Measurements from ENCODE around the gene PAPPA. TPM values are rescaled to one million over a fixed set of nuclear protein-coding genes. Genes with fewer than 3 reads are reported as not detected.
A peak's percentile ranks its signal among the peaks of the same experiment; 100 is the strongest.

The PAPPA gene
- total RNA-seq, 1 donor from 2014 or later = 2.8 TPM

DNA sequence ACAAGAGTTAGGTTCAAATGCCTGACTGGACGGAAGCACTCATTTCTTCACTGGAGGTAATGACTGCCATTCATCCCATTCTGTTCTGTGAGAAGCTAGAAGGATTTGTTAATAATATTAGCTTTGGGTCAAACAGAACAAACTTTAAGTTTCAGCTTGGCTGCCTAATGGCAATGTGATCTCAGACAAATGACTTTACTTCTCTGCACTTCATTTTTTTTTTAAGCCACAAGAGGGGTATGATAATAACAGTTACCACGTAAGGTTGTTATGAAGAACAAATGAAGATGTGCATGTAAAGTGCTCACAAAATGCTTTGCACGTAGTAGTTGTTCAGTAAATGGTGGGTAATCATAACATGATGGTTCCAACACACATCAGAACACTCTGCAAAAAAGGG lies 199.4 kb downstream of the PAPPA start:
- no peak for DNase-seq (ENCODE audit: low spot score)
- intact Hi-C loops (cut with DNase I) = no loop called here

DNA sequence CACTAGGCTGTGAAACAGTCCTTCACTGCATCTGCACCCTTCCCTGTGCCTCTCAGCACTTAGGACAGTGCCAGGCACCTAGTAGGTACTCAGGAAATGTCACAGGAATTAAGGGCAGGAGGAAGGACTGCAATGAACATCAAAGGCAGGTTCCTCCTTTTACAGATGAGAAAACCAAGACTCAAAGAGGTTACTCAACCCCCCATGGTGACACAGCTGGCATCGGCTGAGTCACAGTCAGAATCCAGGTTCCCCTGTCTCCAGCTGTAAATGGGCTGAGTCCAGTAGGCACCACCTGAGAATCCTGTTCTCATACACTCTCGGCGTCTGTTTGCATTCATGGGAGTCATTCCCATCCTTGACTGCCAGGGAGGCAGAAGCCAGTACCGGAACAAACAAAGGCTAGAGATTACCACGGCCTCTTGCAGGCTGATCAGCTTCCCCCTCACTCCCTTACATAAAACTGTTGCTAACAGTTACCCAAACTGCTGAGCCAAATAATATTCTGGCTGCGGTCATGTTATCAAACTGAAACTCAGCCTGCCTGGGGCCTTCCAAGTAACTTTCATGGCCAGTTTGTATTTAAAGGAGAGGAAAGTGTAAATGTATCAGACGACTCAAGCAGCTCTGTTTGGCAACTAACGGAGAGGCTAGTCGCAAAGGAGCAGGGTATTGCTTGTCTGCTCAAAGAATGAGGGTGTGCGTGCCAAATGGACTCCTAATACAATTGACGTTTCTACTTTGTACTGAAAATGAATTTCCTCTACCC lies 201.7 kb downstream of the PAPPA start:
- intact Hi-C loops (cut with DNase I) = no loop called here
- no peak for DNase-seq (ENCODE audit: low spot score)

DNA sequence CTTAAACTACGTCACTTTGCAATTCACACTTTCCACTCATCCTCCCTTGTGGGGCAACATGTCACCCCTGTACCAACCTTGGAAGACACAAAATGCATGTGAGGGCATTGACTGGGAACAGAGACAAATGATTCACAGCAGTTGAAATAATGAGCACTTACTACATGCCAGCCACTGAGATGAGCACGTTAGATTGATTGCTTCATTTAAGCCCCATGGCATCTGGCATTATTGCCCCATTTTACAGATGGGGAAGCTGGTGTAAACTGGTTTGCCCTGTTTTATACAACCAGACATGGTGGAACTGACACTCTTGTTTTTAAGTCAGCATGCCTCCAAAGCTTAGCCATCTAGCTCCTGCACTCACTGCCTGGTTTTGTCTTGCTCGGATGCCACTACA lies 204.7 kb downstream of the PAPPA start:
- no peak for DNase-seq (ENCODE audit: low spot score)
- intact Hi-C loops (cut with DNase I) = no loop called here

DNA sequence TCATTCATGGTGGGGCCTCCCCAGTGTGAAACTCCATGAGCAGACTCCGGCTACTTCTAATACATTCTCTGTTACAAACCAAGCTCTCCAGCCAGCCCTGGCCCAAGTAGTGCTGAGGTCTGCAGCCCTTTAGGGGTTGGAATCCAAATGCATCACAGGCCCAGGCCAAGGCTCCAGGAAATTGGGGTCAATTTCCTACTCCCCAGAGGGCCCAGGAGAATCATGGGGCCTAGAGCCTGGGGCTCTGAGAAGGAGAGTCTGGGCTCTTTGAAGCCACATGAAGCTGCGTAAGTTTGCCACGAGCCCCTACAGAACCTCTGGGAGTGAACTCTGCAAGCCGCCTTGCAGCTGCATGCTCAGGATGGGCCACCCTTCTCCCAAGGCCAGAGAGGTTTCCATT lies 206.4 kb downstream of the PAPPA start:
- intact Hi-C loops (cut with DNase I) = loop anchor here (10.0 kb wide), 1 partner anchor 205 kb away; the partner anchor contains the start of gene PAPPA
- DNase-seq (ENCODE audit: low spot score) = no peak

DNA sequence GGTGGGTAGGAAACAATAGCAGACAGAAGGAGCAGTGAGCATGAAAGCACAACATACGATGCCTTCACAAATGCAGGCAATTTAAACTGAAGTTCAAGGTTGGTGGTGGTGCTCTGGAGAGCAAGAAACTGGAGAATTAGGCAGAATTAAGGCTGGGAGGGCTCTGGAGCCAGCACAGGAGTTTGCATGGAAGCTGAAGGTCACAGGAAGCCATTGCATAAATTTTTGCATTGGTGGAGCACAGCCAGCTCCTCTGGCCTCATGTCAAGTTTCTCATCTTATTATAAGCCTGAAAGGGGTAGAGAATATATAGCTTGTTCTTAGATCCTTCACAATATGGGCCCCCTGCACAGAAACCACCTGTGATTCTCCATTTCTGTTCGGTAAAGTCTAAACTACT lies 207.4 kb downstream of the PAPPA start:
- intact Hi-C loops (cut with DNase I) = loop anchor here (10.0 kb wide), 1 partner anchor 206 kb away; the partner anchor contains the start of gene PAPPA
- no peak for DNase-seq (ENCODE audit: low spot score)

DNA sequence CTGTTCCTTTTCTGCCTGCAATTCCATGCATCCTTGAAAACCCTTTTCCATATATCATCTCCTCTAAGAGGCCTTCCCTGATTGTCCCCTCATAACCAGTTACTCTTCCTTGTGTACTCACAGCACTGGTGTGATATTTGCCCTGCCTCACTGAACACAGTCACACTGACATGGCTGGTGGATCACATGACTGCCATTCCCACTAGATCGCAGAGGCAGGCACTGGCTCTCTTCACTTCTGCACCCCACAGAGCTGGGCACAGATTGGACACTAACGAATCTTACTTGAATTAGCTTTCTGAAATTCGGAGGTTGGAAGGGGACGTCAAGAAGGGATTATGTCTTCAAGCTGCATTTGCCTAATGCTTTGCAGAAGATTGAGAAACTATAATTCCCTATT lies 208.0 kb downstream of the PAPPA start:
- intact Hi-C loops (cut with DNase I) = loop anchor here (10.0 kb wide), 1 partner anchor 207 kb away; the partner anchor contains the start of gene PAPPA
- no peak for DNase-seq (ENCODE audit: low spot score)

DNA sequence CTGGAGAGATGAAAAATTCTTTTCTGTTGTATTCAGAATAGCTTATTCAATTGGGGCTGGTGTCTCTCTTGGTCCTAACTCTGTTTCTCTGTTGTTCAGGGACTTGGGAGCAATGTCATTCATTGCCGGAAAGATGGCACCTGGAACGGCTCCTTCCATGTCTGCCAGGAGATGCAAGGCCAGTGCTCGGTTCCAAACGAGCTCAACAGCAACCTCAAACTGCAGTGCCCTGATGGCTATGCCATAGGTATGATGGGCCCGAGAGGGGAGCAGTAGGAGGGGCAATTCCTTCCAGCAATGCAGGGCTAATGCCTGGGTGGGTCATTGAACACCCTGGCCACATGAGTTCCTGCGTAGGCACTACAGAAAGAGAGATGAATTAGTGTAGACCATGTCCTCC lies 208.9 kb downstream of the PAPPA start:
- intact Hi-C loops (cut with DNase I) = loop anchor here (10.0 kb wide), 1 partner anchor 208 kb away; the partner anchor contains the start of gene PAPPA
- DNase-seq (ENCODE audit: low spot score) = no peak

DNA sequence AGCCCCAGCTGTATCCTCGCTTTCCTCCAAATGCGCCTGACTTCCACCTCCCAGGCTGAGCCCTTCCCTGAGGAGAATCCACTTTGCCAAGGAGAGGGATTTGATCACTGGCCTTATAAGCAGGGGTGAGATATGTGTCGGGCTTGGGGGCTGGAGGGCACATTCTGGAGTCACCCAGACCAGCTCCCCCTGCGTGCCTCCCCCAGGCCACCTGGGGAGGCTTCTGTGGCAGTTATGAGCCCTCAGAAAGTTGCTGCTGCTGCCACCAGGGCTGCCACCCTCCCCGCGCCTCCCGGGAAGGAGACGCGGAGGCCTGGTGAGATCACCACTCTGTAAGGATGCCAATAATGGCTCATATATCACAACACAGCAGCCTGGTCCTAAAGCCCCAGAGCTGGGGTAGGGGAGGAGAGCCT lies 211.5 kb downstream of the PAPPA start:
- peak; percentile 83 for DNase-seq (ENCODE audit: low spot score)
- intact Hi-C loops (cut with DNase I) = loop anchor here (5.0 to 10.0 kb wide), 3 partner anchors 48 to 210 kb away; partner anchors contain the start of gene PAPPA

DNA sequence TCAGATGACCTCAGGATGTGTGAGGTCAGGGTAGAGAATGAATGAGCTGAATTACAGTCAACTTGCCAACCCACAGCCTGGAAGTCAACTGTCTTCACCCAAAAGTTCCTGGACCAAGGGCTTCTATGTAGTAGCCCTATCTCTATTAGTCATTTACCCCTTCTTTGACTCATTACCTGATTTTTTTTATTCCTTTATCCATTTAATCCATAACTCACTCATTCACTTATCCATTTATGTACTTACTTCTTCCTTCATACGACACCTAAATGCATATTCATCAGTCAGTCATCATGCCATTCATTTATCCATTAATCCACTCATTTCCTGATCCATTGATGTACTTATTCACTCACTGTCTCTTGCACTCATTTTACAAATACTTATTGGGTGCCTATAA lies 212.7 kb downstream of the PAPPA start:
- no peak for DNase-seq (ENCODE audit: low spot score)
- intact Hi-C loops (cut with DNase I) = loop anchor here (5.0 to 10.0 kb wide), 3 partner anchors 49 to 211 kb away; partner anchors contain the start of gene PAPPA

DNA sequence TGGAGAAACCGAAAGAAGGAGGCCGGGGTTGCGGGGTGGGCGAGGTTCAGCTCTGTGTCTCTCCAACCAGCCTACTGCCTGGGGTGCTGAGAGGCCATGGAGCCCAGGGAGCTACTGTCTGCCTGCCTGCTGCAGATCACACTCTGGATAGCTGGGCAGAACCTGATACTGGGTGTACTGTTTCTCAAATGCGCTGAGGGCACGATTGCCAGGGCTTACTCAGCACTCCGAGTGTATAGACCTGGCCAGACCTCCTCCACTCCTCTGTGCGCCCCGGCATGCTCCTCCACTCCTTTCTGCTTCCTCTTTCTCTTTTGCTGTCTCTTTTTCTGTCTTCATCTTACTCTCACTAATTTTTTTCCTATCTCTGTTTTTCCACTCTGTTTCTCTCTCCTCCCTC lies 215.1 kb downstream of the PAPPA start:
- DNase-seq (ENCODE audit: low spot score) = no peak
- intact Hi-C loops (cut with DNase I) = loop anchor here (5.0 to 10.0 kb wide), 3 partner anchors 51 to 214 kb away; partner anchors contain the start of gene PAPPA

DNA sequence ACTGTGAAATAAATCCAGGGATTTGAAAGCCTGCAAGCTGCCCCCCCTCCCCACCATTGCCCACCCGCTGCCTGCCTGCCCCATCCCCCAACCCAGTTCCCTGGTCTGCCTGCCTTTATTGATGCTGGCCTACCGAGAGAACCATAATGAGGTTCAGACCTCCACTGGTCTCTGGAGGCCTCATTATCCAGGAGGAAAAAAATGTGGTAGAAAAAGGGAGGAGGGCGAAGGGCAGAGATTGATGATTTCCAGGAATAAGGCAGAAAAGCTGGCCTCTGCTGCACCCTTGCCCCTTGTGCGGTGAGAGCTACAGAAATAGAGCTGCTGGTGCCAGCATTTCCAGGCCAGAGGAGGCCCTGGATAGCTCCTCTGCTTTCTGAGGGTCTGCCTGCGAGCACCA lies 216.1 kb downstream of the PAPPA start:
- intact Hi-C loops (cut with DNase I) = loop anchor here (5.0 to 10.0 kb wide), 3 partner anchors 52 to 215 kb away; partner anchors contain the start of gene PAPPA
- DNase-seq (ENCODE audit: low spot score) = no peak

DNA sequence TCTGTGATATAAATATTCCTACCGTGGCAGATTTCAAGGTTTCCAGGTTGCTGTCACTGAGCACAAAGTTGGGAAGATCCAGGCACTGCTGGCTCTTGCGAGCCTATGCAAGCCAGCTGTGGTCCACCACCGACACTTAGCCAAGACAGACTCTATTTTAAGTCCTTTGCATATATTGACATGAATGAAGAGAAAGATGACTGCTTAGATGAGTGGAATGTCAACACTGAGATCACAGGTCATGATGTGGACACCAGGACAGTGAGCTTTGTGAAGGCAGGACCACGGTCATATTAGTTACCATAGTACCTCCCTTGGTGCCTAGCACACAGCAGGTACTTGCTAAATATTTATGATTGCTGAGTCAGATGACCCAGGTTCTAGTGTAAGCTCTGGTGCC lies 217.0 kb downstream of the PAPPA start:
- intact Hi-C loops (cut with DNase I) = no loop called here
- DNase-seq (ENCODE audit: low spot score) = no peak

DNA sequence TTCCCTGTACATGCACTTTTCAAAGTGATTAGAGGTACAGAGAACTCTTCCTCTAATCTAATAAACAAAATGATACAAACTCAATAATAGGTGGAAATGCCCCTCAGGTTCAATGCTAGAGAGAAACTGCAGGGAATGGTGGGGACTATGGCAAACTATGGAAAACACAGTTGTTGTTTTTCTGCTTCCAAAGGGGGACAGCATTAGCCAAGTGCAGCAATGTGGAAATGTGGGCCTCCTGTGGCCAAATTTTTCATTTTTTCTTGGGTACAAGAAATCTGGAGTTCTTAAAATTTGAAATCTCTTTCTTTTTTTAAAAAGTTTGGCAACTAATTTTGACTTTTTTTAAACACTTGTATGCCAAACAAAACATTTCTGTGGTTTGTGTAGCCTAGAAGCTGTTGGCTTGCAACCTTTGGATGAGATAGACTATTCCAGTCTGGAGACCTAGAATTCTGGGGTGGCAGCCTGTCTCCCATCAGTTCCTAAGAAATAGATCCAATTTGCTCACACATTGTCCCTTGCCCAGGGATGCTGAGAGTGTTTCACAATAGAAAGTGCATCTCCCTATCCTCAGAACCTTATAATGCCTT lies 218.6 kb downstream of the PAPPA start:
- intact Hi-C loops (cut with DNase I) = no loop called here

DNA sequence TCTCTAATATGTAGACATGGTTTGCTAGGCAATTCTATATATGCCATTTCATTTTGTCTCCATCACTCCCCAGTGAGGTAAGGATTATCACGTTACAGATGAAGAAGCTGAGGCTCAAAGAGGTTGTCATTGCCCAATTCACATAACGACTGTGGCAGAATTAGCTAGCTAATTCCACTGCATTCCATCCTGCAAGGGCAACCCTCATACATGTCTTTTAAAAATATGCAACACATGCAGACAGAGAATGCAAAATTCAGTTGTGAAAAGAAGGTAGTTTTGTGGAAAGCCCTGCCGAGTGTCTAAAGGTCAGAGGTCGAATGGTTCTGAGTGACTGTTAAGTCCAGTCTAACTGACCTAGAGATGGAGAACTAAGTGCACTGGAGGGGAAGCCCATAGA lies 219.2 kb downstream of the PAPPA start:
- DNase-seq (ENCODE audit: low spot score) = no peak
- intact Hi-C loops (cut with DNase I) = no loop called here

More for the DNA sequence above, 218.6 kb downstream of the PAPPA start:
- DNase-seq (ENCODE audit: low spot score) = no peak

DNA sequence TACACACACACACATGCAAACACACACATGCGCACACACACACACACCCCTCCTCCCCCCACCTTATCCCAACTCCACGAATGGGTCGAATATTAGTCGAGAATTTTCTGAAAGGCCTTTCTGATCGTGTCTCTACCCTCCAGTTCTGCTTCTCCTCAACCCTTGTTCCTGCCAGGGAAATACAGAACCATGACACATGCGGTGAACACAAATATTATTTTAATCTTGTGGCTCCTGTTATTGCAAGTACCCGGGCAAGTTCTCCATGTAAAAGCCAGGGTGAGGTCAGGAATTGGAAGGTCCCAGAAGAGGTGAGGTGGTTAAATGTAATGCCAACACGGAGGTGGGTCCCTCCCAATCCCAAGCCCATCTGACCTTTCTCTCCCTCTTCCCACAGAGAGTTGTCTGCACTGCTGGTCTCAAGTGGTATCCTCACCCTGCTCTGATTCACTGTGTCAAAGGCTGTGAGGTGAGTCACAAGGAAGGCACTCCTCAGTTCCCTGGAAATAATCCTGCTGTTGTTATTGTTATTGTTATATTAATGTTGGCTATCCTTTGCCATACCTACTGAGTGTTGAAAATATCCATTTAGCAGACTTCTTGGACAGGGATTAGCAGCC lies 223.7 kb downstream of the PAPPA start:
- intact Hi-C loops (cut with DNase I) = no loop called here
- no peak for DNase-seq (ENCODE audit: low spot score)

DNA sequence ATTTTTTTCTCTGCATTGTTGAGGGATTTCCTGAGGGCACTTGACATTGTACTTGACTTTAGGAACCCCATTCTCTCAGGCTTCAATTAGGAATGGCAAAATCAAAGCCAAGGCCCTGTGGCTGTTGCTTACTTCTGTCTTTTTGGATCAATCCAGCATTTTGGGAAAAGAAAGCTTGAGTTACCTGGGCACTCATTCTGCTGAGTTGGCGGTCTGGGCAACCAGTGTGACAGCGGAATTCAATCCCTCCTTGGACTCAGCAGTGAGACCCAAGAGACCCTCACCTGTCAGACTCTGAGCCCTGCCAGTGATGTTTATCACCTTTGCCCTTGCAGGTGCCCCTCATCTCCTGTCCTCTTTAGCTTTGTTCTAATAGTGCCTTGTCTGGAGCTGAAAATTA lies 225.3 kb downstream of the PAPPA start:
- no peak for DNase-seq (ENCODE audit: low spot score)
- intact Hi-C loops (cut with DNase I) = no loop called here

DNA sequence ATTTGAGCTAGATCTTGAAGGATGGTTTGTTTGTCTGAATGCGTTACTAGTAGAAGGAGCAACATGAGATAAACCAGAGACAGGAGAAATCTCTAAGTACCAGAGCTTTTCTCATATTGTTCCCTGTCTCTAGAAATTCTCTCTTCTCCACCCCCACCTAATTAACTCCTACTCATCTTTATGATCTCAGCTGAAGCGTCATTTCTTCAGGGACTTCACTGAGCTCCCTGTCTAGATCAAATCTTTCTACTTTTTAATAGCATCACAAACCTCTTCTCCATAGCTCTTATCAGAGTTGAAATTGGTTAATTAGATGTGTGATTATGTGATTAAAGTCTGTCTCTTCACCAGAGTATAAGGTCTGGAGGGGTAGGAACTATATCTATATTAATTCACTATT lies 226.2 kb downstream of the PAPPA start:
- DNase-seq (ENCODE audit: low spot score) = no peak
- intact Hi-C loops (cut with DNase I) = no loop called here

DNA sequence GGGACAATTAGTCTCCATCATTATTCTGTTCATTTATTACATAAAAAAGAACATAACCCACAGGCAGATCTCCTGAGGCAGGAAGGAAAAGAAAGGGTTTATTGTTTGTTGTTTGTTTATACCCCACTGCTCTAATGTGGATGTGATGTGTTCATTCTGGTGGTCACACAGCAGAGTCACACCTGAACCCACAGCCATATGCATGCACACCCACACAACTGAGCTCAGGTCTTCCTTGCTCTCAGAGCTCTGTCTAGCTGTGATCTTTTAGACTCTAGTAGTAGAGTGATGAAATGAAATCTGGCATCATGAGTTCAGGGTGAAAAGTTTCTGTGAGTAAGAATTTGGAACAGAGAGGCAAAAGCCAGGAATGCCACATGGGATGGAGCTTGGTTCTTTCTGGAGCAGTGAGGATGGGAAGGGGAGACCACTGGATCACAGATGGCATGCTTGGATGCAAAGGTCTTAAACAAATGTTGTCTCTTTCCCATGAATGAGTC lies 227.0 kb downstream of the PAPPA start:
- no peak for DNase-seq (ENCODE audit: low spot score)

DNA sequence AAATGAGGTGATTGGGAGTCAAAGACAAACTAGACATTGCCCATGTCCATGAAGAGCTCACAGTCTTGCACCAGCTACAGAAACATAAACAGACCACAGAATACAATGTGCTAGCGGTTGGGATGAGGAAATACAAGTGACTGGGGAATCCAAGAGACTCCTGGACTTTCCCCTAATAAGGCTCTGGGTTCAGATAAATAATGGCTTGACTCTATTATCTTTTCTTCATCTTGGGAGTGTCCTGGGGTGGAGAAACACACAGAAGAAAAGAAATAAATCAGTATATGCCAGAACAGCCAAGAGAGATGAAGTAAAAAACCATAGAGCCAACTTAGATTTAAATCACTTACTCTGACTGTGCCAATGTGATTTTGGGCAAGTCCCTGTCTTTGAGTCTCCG lies 227.8 kb downstream of the PAPPA start:
- intact Hi-C loops (cut with DNase I) = no loop called here
- no peak for DNase-seq (ENCODE audit: low spot score)

More for the DNA sequence above, 227.0 kb downstream of the PAPPA start:
- intact Hi-C loops (cut with DNase I) = no loop called here

DNA sequence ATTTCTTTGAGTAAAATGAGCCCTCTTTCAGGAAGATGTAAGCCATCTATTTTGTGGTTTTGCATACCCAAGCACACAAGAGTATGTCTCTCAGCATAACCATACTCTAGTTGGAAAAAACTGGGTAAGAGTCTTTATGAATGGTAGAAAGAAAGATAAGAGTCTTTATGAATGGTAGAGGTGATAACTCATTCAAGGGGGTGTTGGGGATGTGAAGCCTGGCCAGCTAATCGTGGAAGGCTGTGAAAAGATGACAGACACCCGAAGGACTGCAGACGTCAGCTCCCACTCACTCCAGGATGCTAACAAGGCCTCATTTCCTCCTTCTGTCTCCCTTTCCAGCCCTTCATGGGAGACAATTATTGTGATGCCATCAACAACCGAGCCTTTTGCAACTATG lies 228.5 kb downstream of the PAPPA start:
- intact Hi-C loops (cut with DNase I) = no loop called here
- no peak for DNase-seq (ENCODE audit: low spot score)
